MM.1S (cell line): Measurements from ENCODE around the gene WWC2.

Experiments used
- EZH2 ChIP-seq: fragments of 300-600 bp; sonication (generic); optimal IDR thresholded peaks from 2 replicates; pipeline ENCODE3; 2017; ENCODE audit warnings: low read depth, mild to moderate bottlenecking, antibody characterized with exemption, low read length, mixed read lengths
- TF ChIP-seq, protein P1 (sequence below): fragments of 300-600 bp; sonication (generic); IDR thresholded peaks from 2 replicates; pipeline ENCODE4 v1.5.1; 2016; ENCODE audit warnings: antibody characterized with exemption, low read length, mixed read lengths

DNA sequence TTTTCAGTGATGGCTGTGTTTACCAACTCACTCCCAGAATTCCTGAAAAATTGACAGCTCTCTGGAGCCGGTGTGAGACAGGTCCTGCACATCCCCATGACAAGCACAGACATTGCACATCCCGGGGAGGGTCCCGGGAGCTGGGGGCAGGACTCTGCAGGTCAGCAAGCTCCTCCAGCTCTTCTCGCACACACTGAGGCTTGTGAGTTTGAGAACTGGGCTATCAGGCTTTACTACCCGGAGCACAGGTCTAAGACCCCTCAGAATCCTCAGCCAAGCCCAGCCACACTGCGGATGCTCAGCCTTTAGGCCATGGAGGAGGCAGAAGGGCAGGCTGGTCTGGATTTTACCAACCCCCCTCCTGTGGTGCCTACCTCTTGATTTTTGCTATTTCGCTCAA lies 228.8 kb downstream of the WWC2 start:
- TF ChIP-seq, protein P1, sequence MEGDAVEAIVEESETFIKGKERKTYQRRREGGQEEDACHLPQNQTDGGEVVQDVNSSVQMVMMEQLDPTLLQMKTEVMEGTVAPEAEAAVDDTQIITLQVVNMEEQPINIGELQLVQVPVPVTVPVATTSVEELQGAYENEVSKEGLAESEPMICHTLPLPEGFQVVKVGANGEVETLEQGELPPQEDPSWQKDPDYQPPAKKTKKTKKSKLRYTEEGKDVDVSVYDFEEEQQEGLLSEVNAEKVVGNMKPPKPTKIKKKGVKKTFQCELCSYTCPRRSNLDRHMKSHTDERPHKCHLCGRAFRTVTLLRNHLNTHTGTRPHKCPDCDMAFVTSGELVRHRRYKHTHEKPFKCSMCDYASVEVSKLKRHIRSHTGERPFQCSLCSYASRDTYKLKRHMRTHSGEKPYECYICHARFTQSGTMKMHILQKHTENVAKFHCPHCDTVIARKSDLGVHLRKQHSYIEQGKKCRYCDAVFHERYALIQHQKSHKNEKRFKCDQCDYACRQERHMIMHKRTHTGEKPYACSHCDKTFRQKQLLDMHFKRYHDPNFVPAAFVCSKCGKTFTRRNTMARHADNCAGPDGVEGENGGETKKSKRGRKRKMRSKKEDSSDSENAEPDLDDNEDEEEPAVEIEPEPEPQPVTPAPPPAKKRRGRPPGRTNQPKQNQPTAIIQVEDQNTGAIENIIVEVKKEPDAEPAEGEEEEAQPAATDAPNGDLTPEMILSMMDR = no peak
- TF ChIP-seq EZH2 = no peak
